Panc1 (cell line): ENCODE results near the gene PAPOLG. TPM values are rescaled to one million over a fixed set of nuclear protein-coding genes. Genes with fewer than 3 reads are reported as not detected.

Experiments used
- ATAC-seq: fragments of 200-7000 bp; cut with Tn5 transposase; 2 replicates; pipeline ENCODE4 v1.9.1; 2020; ENCODE audit warnings: mild to moderate bottlenecking, moderate library complexity
- BruUV-seq: library from RNA; stranded (reverse); fragments of 400-500 nt; replicated peaks from 2 replicates; lab custom pipeline; 2021; lab: Mats Ljungman, UMichigan
- CTCF ChIA-PET: fragments of 300-600 bp; sonication (Branson Sonifier 250); formaldehyde crosslinking; loops from one replicate; lab custom pipeline; 2022; ENCODE audit warnings: antibody characterized with exemption; lab: Charles Lee
- POLR2A ChIA-PET: fragments of 300-600 bp; sonication (Branson Sonifier 250); formaldehyde crosslinking; loops from one replicate; lab custom pipeline; 2022; ENCODE audit warnings: antibody characterized with exemption; lab: Charles Lee
- DNase-seq: peaks from one replicate; pipeline ENCODE4 v3.0.0-alpha.2; 2010; ENCODE audit warnings: low read depth, low spot score
- H3K27ac ChIP-seq: 2 replicates; pipeline ENCODE4 v1.5.1; 2011; ENCODE audit warnings: mild to moderate bottlenecking, low read length, inconsistent platforms
- H3K27me3 ChIP-seq: fragments of 200-500 bp; sonication (Bioruptor generic); 2 replicates; pipeline ENCODE4 v1.6.0; 2014; ENCODE audit warnings: low read length, inconsistent platforms; ENCODE audit not compliant: control insufficient read depth, insufficient read depth
- H3K36me3 ChIP-seq: fragments of 200-500 bp; sonication (Bioruptor generic); 2 replicates; pipeline ENCODE4 v1.5.1; 2014; ENCODE audit warnings: inconsistent platforms, mild to moderate bottlenecking, low read length, moderate library complexity; ENCODE audit not compliant: control insufficient read depth, insufficient read depth
- H3K4me1 ChIP-seq: 2 replicates; pipeline ENCODE4 v1.5.1; 2011; ENCODE audit warnings: inconsistent platforms, mild to moderate bottlenecking, low read length, moderate library complexity; ENCODE audit not compliant: control insufficient read depth, insufficient read depth
- H3K4me3 ChIP-seq, 2 experiments: 2 replicates each; pipeline ENCODE4 v1.5.1; 2011 to 2012; ENCODE audit warnings: low read depth in 2 of 2, low read length in 2 of 2, mild to moderate bottlenecking in 2 of 2, inconsistent platforms in 1 of 2, moderate library complexity in 1 of 2
- H3K9me3 ChIP-seq: fragments of 200-500 bp; sonication (Bioruptor generic); 2 replicates; pipeline ENCODE4 v1.5.1; 2014; ENCODE audit warnings: low read depth, mild to moderate bottlenecking, inconsistent platforms, low read length, moderate library complexity; ENCODE audit not compliant: control insufficient read depth, insufficient read depth
- POLR2AphosphoS5 ChIP-seq: IDR thresholded peaks from 2 replicates; pipeline ENCODE4 v1.6.1; 2012; ENCODE audit warnings: mild to moderate bottlenecking, low read depth, low read length, moderate library complexity
- SIN3A ChIP-seq: IDR thresholded peaks from 2 replicates; pipeline ENCODE4 v1.6.1; 2012; ENCODE audit warnings: low read depth, mild to moderate bottlenecking, low read length, moderate library complexity, borderline replicate concordance; ENCODE audit not compliant: insufficient read depth
- TCF7L2 ChIP-seq: IDR thresholded peaks from 2 replicates; pipeline ENCODE4 v1.6.1; 2011; ENCODE audit warnings: mild to moderate bottlenecking, low read depth, low read length, inconsistent platforms
- in situ Hi-C: cut with HindIII; loops from 2 replicates; pipeline ENCODE4 v1.10.0; 2016; ENCODE audit warnings: low sequenced_read_pairs, low pct_unique_long_range_greater_than_20kb
- intact Hi-C: fragments of 100-400 bp; cut with micrococcal nuclease; formaldehyde crosslinking; loops from one replicate; pipeline ENCODE4 v1.10.0; 2022; ENCODE audit not compliant: unreplicated experiment
- total RNA-seq: library from RNA; stranded (reverse); gene quantifications from one replicate; pipeline ENCODE4 v1.2.1, GENCODE V29; 2021; ENCODE audit not compliant: unreplicated experiment
- TF ChIP-seq, protein P1 (sequence below), 2 experiments: IDR thresholded peaks; 2 replicates each; pipeline ENCODE4 v1.6.1; 2011 to 2012; ENCODE audit warnings: low read depth in 2 of 2, control low read depth in 1 of 2, low read length in 1 of 2, mild to moderate bottlenecking in 1 of 2, moderate library complexity in 1 of 2; ENCODE audit not compliant: insufficient read depth in 1 of 2
- TF ChIP-seq, protein P2 (sequence below): fragments of 450-650 bp; IDR thresholded peaks from 2 replicates; pipeline ENCODE4 v1.5.1; 2017; ENCODE audit warnings: mild to moderate bottlenecking

Gene PAPOLG
- total RNA-seq, 1 experiment from 2014 or later = 10.9 TPM

DNA sequence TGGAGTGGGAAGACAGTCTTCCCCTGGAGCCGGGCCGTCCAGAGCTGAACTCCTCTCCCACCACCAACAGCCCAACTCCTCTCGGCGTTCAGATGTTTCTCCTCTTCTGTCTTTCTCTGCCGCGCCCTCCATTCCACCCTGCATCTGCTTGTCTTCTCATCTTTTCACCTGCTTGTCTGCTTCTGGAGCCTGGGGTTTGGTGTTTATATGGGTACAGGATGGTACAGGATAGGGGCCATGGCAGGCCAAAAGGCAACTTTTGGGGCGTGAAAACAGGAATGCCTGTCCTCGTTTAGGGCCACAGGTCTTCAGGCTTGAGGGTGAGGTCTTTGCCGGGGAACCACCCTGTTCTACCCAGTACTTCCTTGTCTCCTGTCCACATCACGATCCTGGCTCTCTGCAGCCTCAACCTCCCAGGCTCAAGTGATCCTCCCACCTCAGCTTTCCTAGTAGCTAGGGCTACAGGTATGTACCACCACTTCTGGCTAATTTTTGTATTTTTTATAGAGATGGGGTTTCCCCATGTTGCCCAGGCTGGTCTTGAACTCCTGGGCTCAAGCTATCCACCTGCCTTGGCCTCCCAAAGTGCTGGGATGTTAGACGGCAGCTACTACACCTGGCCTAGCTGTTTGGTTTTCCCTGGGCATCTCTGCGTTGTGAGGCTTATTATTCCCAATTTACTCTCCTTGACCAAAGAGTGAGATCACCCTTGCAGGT is 64.5 kb downstream of the PAPOLG start:
- ChIA-PET CTCF (no interaction called here), POLR2A (no interaction called here)
- intact Hi-C loops = no loop called here
- Histone ChIP-seq H3K9me3 (no peaks in the 10 kb centered on the region), H3K4me1 (no peaks in the 10 kb centered on the region), H3K27me3 (no peaks in the 10 kb centered on the region), H3K4me3 (no peak overlapping the region), H3K27ac (no peak overlapping the region), H3K36me3 (no peaks in the 10 kb centered on the region)
- no peak for ATAC-seq
- no peak for DNase-seq
- BruUV-seq = no TSS peak
- TF ChIP-seq, protein P1, sequence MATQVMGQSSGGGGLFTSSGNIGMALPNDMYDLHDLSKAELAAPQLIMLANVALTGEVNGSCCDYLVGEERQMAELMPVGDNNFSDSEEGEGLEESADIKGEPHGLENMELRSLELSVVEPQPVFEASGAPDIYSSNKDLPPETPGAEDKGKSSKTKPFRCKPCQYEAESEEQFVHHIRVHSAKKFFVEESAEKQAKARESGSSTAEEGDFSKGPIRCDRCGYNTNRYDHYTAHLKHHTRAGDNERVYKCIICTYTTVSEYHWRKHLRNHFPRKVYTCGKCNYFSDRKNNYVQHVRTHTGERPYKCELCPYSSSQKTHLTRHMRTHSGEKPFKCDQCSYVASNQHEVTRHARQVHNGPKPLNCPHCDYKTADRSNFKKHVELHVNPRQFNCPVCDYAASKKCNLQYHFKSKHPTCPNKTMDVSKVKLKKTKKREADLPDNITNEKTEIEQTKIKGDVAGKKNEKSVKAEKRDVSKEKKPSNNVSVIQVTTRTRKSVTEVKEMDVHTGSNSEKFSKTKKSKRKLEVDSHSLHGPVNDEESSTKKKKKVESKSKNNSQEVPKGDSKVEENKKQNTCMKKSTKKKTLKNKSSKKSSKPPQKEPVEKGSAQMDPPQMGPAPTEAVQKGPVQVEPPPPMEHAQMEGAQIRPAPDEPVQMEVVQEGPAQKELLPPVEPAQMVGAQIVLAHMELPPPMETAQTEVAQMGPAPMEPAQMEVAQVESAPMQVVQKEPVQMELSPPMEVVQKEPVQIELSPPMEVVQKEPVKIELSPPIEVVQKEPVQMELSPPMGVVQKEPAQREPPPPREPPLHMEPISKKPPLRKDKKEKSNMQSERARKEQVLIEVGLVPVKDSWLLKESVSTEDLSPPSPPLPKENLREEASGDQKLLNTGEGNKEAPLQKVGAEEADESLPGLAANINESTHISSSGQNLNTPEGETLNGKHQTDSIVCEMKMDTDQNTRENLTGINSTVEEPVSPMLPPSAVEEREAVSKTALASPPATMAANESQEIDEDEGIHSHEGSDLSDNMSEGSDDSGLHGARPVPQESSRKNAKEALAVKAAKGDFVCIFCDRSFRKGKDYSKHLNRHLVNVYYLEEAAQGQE (IDR thresholded peaks at IDR 0.05; ENCODE audit: insufficient read depth in 1 of 2, low read depth in 2 of 2, low read length in 1 of 2) = no peak
- TF ChIP-seq, protein P2, sequence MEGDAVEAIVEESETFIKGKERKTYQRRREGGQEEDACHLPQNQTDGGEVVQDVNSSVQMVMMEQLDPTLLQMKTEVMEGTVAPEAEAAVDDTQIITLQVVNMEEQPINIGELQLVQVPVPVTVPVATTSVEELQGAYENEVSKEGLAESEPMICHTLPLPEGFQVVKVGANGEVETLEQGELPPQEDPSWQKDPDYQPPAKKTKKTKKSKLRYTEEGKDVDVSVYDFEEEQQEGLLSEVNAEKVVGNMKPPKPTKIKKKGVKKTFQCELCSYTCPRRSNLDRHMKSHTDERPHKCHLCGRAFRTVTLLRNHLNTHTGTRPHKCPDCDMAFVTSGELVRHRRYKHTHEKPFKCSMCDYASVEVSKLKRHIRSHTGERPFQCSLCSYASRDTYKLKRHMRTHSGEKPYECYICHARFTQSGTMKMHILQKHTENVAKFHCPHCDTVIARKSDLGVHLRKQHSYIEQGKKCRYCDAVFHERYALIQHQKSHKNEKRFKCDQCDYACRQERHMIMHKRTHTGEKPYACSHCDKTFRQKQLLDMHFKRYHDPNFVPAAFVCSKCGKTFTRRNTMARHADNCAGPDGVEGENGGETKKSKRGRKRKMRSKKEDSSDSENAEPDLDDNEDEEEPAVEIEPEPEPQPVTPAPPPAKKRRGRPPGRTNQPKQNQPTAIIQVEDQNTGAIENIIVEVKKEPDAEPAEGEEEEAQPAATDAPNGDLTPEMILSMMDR = no peak
- TF ChIP-seq TCF7L2 (no peak), SIN3A (no peak), POLR2AphosphoS5 (no peak)
- in situ Hi-C loops = no loop called here

DNA sequence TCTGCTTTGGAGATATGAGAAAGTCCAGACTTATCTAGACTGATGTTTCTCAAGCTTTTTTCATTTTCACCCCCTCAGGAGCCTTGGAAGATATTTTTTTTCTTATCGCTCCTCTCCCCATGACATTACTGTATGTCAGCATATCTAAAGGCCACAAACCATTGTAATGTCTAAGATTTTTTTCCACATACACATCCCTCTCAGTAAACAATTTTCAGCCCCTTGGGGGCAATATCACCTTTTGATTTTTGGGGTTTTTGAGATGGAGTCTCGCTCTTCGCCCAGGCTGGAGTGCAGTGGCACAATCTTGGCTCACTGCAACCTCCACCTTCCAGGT is 65.0 kb downstream of the PAPOLG start:
- no peak for DNase-seq
- ATAC-seq = no peak
- Histone ChIP-seq H3K27me3 (no peaks in the 10 kb centered on the region), H3K36me3 (no peaks in the 10 kb centered on the region), H3K4me3 (no peak overlapping the region), H3K27ac (no peak overlapping the region), H3K9me3 (no peaks in the 10 kb centered on the region), H3K4me1 (no peaks in the 10 kb centered on the region)
- POLR2A ChIA-PET = no interaction called here
- in situ Hi-C loops (no loop called here), intact Hi-C loops (no loop called here)
- no peak for TF ChIP-seq SIN3A
- TF ChIP-seq, protein P2 = no peak
- CTCF ChIA-PET = no interaction called here
- BruUV-seq = no TSS peak
